Measurements from ENCODE around the gene PDPN. TPM values are rescaled to one million over a fixed set of nuclear protein-coding genes. Genes with fewer than 3 reads are reported as not detected.

Gene PDPN, protein sequence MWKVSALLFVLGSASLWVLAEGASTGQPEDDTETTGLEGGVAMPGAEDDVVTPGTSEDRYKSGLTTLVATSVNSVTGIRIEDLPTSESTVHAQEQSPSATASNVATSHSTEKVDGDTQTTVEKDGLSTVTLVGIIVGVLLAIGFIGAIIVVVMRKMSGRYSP
- not detected in 5 replicates for total RNA-seq (2022; extraction: Qiagen RNA extraction)

DNA sequence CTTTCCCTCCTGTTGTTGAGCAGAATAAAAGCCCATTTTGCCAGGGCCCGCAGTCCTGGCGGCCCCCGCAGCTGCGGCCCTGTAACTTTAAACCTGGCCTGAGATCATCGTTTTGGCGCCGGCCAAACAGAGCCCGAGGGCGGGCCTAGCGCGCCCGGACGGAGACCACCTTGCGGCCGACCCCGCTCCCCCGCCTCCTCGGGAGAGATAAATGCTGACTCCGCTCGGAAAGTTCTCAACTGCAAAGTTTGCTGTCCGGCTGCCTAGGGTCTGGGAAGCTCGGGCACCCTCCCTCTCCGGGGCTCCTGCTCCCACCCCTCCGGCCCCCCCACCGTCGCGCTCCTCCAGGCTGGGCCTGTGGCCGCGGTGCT, at the start of gene PDPN:
TSS of gene PDPN (plus strand) at position 238 of the 371 bp plus-strand sequence. CDS start 202 bp downstream, outside the sequence.

Other genes starting within 250 kb of the PDPN start
- not detected in 5 replicates for gene PRAMEF14, start 236.7 kb upstream of the PDPN start, total RNA-seq (2022; extraction: Qiagen RNA extraction)
- gene PRAMEF19, start 211.9 kb upstream of the PDPN start, total RNA-seq (2022; extraction: Qiagen RNA extraction) = not detected in 5 replicates
- gene PRAMEF17, start 194.2 kb upstream of the PDPN start, total RNA-seq (2022; extraction: Qiagen RNA extraction) = not detected in 5 replicates
- gene PRAMEF20, start 173.4 kb upstream of the PDPN start, total RNA-seq (2022; extraction: Qiagen RNA extraction) = not detected in 5 replicates
- gene LRRC38, start 69.8 kb upstream of the PDPN start, total RNA-seq (2022; extraction: Qiagen RNA extraction) = 0.06 to 0.13 TPM (median 0.07 TPM) in 4 of 5 replicates, not detected in the other
- 8.2 to 10.9 TPM (median 9.7 TPM) in 5 replicates for gene PRDM2, start 116.4 kb downstream of the PDPN start, total RNA-seq (2022; extraction: Qiagen RNA extraction)